ENCODE measurements around the gene TRPV2. TPM values are rescaled to one million over a fixed set of nuclear protein-coding genes. Genes with fewer than 3 reads are reported as not detected.

Gene TRPV2
- total RNA-seq, 1 donor from 2014 or later, result 0.98 TPM

DNA sequence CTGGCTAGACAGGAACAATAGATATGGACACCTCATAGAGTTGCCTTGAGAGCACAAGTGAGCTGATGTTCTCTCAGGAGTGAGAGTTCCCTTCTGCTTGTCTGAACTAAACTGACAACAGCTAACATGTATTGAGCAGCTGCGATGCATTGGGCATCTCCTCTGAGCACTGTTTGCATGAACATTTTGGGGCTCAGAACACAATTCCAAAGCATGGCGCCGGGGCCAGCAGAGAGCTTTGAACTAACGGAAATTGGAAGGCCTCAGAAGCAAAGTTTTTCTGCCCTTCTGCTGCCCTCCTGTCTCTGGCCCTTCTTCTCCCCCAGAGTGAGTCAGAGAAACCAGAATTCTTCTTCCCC is 38.1 kb downstream of the TRPV2 start:
- TF ChIP-seq, protein P1, sequence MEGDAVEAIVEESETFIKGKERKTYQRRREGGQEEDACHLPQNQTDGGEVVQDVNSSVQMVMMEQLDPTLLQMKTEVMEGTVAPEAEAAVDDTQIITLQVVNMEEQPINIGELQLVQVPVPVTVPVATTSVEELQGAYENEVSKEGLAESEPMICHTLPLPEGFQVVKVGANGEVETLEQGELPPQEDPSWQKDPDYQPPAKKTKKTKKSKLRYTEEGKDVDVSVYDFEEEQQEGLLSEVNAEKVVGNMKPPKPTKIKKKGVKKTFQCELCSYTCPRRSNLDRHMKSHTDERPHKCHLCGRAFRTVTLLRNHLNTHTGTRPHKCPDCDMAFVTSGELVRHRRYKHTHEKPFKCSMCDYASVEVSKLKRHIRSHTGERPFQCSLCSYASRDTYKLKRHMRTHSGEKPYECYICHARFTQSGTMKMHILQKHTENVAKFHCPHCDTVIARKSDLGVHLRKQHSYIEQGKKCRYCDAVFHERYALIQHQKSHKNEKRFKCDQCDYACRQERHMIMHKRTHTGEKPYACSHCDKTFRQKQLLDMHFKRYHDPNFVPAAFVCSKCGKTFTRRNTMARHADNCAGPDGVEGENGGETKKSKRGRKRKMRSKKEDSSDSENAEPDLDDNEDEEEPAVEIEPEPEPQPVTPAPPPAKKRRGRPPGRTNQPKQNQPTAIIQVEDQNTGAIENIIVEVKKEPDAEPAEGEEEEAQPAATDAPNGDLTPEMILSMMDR (conservative IDR thresholded peaks at IDR 0.05), result no peak
- no peaks in the 10 kb centered on the region for H3K9me3 Mint-ChIP-seq
- DNase-seq (ENCODE audit: low read depth, low spot score), result no peak
- H3K27ac Mint-ChIP-seq (ENCODE audit: unreplicated experiment), result peak overlapping the region; percentile 38
- H3K4me3 Mint-ChIP-seq, result peak overlapping the region; percentile 25
- H3K4me1 Mint-ChIP-seq, result peaks cover 13% of the 10 kb centered on the region
- H3K36me3 Mint-ChIP-seq (ENCODE audit: low read depth), result peaks cover 5% of the 10 kb centered on the region
- H3K27me3 Mint-ChIP-seq (ENCODE audit: low read depth), result no peaks in the 10 kb centered on the region

DNA sequence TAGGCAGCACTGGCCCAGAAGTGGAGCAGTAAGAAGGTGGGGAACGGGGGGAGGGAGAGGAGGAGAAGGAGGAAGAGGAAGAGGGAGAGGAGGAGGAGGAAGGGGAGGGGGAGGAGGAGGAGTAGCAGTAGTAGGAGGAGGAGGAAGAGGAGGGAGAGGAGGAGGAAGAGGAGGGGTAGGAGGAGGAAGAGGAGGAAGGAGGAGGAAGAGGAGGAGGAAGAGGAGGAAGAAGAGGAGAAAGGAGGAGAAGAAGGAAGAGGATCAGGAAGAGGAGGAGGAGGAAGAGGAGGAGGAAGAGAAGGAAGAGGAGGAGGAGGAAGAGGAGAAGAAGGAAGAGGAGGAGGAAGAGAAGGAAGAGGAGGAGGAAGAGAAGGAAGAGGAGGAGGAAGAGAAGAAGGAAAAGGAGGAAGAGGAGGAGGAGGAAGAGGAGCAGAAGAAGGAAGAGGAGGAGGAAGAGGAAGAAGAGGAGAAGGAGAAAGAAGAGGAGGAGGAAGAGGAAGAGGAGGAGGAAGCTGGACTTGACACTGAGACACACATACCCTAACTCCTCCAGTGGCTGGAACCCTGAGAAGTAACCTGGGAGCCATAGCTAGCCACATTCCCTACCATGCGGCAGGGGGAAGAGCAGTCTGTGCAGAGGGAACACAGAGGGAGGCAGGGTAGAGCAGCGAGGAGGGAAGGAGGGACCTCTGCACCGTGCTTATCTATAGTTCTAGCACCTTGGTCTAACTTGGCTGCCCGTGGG is 40.8 kb downstream of the TRPV2 start:
- Mint-ChIP-seq H3K27ac (ENCODE audit: unreplicated experiment) (no peak overlapping the region), H3K9me3 (no peaks in the 10 kb centered on the region), H3K4me1 (peaks cover 13% of the 10 kb centered on the region), H3K27me3 (ENCODE audit: low read depth) (no peaks in the 10 kb centered on the region), H3K36me3 (ENCODE audit: low read depth) (peaks cover 6% of the 10 kb centered on the region), H3K4me3 (no peak overlapping the region)
- TF ChIP-seq, protein P1 (conservative IDR thresholded peaks at IDR 0.05), result no peak
- no peak for DNase-seq (ENCODE audit: low read depth, low spot score)

DNA sequence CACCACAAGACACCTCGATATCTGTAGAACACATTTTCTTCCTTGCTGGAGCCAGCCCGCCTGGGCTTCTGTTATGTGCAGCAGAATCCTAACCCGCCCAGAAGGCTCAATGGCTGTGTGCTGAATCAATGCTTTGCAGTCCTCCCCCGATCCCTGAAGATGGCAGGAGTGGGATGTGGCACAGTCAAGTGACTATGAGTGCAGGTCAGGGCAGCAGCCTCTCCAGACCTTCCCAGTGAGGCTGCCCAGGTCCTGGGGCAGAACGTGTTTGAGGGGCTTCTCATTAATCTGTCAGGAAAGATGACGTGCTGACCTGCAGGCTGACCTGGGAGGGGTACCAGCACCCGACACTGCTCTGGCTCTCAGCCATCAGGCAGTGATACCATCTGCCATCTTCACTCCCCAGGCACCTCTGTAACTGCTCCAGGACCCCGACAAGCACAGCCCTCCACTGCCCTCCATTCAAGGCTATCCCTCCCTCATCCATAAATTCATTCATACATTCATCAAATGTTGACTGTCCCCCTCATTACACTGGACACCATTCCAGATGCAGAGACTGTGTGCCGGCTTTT is 41.5 kb downstream of the TRPV2 start:
- Mint-ChIP-seq H3K27me3 (ENCODE audit: low read depth) (no peaks in the 10 kb centered on the region), H3K27ac (ENCODE audit: unreplicated experiment) (no peak overlapping the region), H3K9me3 (no peaks in the 10 kb centered on the region), H3K36me3 (ENCODE audit: low read depth) (peaks cover 6% of the 10 kb centered on the region), H3K4me1 (peaks cover 13% of the 10 kb centered on the region), H3K4me3 (no peak overlapping the region)
- no peak for DNase-seq (ENCODE audit: low read depth, low spot score)
- TF ChIP-seq, protein P1 (conservative IDR thresholded peaks at IDR 0.05), result no peak

DNA sequence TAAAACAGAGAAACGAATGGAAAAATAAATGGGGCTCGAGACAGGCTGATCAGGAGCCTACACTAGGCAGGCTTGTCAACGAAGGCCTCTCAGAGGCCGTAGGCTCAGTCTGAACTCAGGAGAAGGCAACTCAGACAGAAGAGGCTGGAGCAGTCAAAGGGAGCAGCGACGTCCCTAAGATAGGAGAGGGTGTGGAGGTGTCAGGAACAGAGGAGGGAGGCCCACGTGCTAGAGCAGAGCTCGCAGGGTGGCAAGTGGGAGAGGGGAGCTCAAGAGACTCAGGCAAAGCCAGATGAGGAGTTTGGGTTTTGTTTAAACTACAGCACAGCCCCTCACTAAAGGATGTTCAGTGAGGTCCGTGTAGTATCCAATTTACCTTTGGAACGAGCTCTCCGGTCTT is 43.9 kb downstream of the TRPV2 start:
- Mint-ChIP-seq H3K27ac (ENCODE audit: unreplicated experiment) (peak overlapping the region; percentile 94), H3K4me3 (no peak overlapping the region), H3K27me3 (ENCODE audit: low read depth) (no peaks in the 10 kb centered on the region), H3K9me3 (no peaks in the 10 kb centered on the region), H3K4me1 (peaks cover 4% of the 10 kb centered on the region), H3K36me3 (ENCODE audit: low read depth) (peaks cover 6% of the 10 kb centered on the region)
- no peak for DNase-seq (ENCODE audit: low read depth, low spot score)
- TF ChIP-seq, protein P1 (conservative IDR thresholded peaks at IDR 0.05), result no peak

DNA sequence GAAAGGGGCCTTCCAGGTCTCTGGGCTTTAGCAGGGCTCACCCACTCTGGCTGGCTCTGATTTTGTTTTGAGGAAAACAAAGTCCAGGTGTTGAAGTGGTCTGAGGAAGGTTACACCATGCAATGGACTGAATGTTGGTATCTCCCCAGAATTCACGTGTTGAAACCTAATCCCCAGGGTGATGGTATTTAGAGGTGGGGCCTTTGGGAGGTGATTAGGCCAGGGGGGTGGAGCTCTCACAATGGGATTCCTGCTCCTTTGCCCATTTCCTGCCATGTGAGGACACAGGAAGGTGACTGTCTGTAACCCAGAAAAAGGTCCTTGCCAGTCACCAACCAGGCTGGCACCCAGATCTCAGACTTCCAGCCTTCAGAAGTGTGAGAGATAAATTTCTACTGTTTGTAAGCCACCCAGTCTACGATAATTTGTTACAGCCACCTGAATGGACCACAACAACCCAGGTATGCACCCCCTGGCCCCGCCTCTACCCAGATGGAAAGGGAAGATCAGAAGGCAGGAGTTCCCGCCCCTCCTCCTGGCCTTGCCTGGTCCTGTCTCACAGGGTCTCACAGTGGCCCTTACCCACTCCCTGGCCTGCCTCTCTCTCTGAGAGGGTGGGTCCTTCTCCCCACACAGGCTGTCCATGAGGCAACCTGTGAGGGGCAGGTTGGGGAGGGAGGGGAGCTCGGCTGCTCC is 44.6 kb downstream of the TRPV2 start:
- H3K27ac Mint-ChIP-seq (ENCODE audit: unreplicated experiment), result no peak overlapping the region
- H3K4me3 Mint-ChIP-seq, result no peak overlapping the region
- H3K4me1 Mint-ChIP-seq, result peaks cover 4% of the 10 kb centered on the region
- TF ChIP-seq, protein P1 (conservative IDR thresholded peaks at IDR 0.05), result no peak
- H3K9me3 Mint-ChIP-seq, result no peaks in the 10 kb centered on the region
- H3K27me3 Mint-ChIP-seq (ENCODE audit: low read depth), result no peaks in the 10 kb centered on the region
- no peak for DNase-seq (ENCODE audit: low read depth, low spot score)
- H3K36me3 Mint-ChIP-seq (ENCODE audit: low read depth), result peaks cover 6% of the 10 kb centered on the region

Data from neural crest cell (in vitro differentiated cells).